Measurements from ENCODE around the gene DCST1.
A peak's percentile ranks its signal among the peaks of the same experiment; 100 is the strongest.

Gene DCST1

GRCh38 chr1:155077758-155078445 lies 44.3 kb downstream of the DCST1 start:
- no peak for DNase-seq

- peak; percentile 67 for DNase-seq
These were observed 45.0 kb downstream of the DCST1 start, which contains the start of gene EFNA3 for GRCh38 chr1:155078469-155079209. TSS of gene EFNA3 (plus strand) at chr1:155078837. CDS start at chr1:155078942, 105 bp downstream.

- DNase-seq = no peak
These were observed 45.5 kb downstream of the DCST1 start for GRCh38 chr1:155079210-155079486.

- no peak for DNase-seq
These were observed 46.1 kb downstream of the DCST1 start for GRCh38 chr1:155079487-155080311.

- peak; percentile 85 for DNase-seq
These were observed 46.9 kb downstream of the DCST1 start for GRCh38 chr1:155080312-155081228.

- no peak for DNase-seq
These were observed 48.1 kb downstream of the DCST1 start for GRCh38 chr1:155081472-155082300.

- no peak for DNase-seq
These were observed 48.9 kb downstream of the DCST1 start for GRCh38 chr1:155082301-155083051.

- DNase-seq = no peak
These were observed 49.5 kb downstream of the DCST1 start for GRCh38 chr1:155083052-155083541.

GRCh38 chr1:155083865-155084721 lies 50.5 kb downstream of the DCST1 start:
- DNase-seq = peak; percentile 40

GRCh38 chr1:155084722-155085503 lies 51.3 kb downstream of the DCST1 start:
- peak; percentile 93 for DNase-seq

- no peak for DNase-seq
These were observed 52.0 kb downstream of the DCST1 start for GRCh38 chr1:155085504-155086127.

GRCh38 chr1:155086128-155086741 lies 52.6 kb downstream of the DCST1 start:
- peak; percentile 51 for DNase-seq

GRCh38 chr1:155086856-155087535 lies 53.4 kb downstream of the DCST1 start:
- no peak for DNase-seq

- peak; percentile 66 for DNase-seq
These were observed 57.7 kb downstream of the DCST1 start for GRCh38 chr1:155091071-155092051.

GRCh38 chr1:155092131-155092530 lies 58.5 kb downstream of the DCST1 start:
- DNase-seq = no peak

GRCh38 chr1:155092641-155093040 lies 59.0 kb downstream of the DCST1 start:
- DNase-seq = no peak
